ENCODE measurements around the gene PBX1. TPM values are rescaled to one million over a fixed set of nuclear protein-coding genes. Genes with fewer than 3 reads are reported as not detected.

Gene PBX1
- total RNA-seq, 6 donors from 2014 or later: 17.8 to 59.6 (median 38.3) TPM

GRCh38 chr1:164707868-164708331 lies 148.9 kb downstream of the PBX1 start:
- no peak overlapping the region for H3K4me3 ChIP-seq
- H3K27ac ChIP-seq: peak overlapping the region; percentile 20 to 51 (median 42)
- no peaks in the 10 kb centered on the region for H3K27me3 ChIP-seq
- no peaks in the 10 kb centered on the region for H3K36me3 ChIP-seq
- H3K4me1 ChIP-seq: peaks cover 28 to 40% (median 35%) of the 10 kb centered on the region in 4 donors
- no peak for TF ChIP-seq EP300 (IDR thresholded peaks at IDR 0.05)
- TF ChIP-seq, protein P1, sequence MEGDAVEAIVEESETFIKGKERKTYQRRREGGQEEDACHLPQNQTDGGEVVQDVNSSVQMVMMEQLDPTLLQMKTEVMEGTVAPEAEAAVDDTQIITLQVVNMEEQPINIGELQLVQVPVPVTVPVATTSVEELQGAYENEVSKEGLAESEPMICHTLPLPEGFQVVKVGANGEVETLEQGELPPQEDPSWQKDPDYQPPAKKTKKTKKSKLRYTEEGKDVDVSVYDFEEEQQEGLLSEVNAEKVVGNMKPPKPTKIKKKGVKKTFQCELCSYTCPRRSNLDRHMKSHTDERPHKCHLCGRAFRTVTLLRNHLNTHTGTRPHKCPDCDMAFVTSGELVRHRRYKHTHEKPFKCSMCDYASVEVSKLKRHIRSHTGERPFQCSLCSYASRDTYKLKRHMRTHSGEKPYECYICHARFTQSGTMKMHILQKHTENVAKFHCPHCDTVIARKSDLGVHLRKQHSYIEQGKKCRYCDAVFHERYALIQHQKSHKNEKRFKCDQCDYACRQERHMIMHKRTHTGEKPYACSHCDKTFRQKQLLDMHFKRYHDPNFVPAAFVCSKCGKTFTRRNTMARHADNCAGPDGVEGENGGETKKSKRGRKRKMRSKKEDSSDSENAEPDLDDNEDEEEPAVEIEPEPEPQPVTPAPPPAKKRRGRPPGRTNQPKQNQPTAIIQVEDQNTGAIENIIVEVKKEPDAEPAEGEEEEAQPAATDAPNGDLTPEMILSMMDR (IDR thresholded peaks at IDR 0.05): no peak
- no peak for TF ChIP-seq POLR2AphosphoS5 (IDR thresholded peaks at IDR 0.05)
- no peak for TF ChIP-seq POLR2A (IDR thresholded peaks at IDR 0.05)
- DNase-seq (no peak), ATAC-seq (ENCODE audit: low FRiP score in 2 of 2) (peak in 1 of 2 donors; percentile 50)
- 88 to 90% methylated on average over 7 to 8 of the region's 8 CpGs for WGBS, 2 donors
- no peaks in the 10 kb centered on the region for H3K9me3 ChIP-seq

DNA sequence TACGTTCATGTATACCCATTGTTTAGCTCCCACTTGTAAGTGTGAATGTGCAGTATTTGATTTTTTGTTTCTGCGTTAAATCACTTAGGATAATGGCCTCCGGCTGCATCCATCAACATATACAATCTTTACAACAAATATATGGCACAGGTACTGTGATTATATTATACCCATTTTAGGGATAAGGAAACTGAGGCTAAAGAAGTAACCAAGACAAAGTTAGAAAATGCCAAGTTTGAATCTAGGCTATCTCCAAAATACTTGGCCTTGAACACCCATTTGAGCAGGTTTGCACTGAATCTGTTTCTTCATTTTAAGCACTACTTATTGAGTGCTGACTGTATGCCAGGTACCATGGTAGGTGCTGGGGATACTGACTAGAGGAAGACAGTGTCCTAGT lies 149.6 kb downstream of the PBX1 start:
- ATAC-seq (ENCODE audit: low FRiP score in 2 of 2): no peak
- H3K27ac ChIP-seq: no peak overlapping the region
- no peak for DNase-seq
- WGBS, 2 donors: 91 to 94% methylated on average over 3 of the region's 3 CpGs
- H3K36me3 ChIP-seq: no peaks in the 10 kb centered on the region
- TF ChIP-seq EP300 (IDR thresholded peaks at IDR 0.05): no peak
- no peak for TF ChIP-seq POLR2AphosphoS5 (IDR thresholded peaks at IDR 0.05)
- TF ChIP-seq, protein P1 (IDR thresholded peaks at IDR 0.05): no peak
- TF ChIP-seq POLR2A (IDR thresholded peaks at IDR 0.05): no peak
- peaks cover 31 to 44% (median 35%) of the 10 kb centered on the region in 4 donors for H3K4me1 ChIP-seq
- no peaks in the 10 kb centered on the region for H3K9me3 ChIP-seq
- no peak overlapping the region for H3K4me3 ChIP-seq
- H3K27me3 ChIP-seq: no peaks in the 10 kb centered on the region

DNA sequence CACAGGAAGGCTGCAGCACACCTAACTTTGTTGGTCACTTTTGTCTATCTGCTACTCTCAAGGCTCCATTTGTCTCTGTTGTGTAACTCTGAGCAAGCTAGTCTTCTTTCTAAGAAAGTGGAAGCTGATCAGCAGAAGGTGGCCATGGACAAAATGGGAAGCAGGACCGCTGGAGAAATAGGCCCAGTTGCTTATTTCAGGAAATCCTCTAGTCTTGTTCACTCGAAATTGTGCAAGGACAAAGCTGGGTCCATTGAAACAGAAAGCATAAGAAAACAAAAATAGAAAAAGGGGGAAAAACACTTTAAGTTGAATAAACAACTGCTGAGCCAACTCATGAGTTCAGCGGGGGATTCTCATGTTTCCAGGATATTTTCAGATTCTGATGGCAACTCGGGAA lies 150.1 kb downstream of the PBX1 start:
- peak in 1 of 2 donors; percentile 46 for ATAC-seq (ENCODE audit: low FRiP score in 2 of 2)
- TF ChIP-seq EP300 (IDR thresholded peaks at IDR 0.05) (no peak), POLR2AphosphoS5 (IDR thresholded peaks at IDR 0.05) (no peak), POLR2A (IDR thresholded peaks at IDR 0.05) (no peak)
- TF ChIP-seq, protein P1 (IDR thresholded peaks at IDR 0.05): no peak
- Histone ChIP-seq H3K36me3 (no peaks in the 10 kb centered on the region), H3K4me3 (no peak overlapping the region), H3K4me1 (peaks cover 31 to 45% (median 37%) of the 10 kb centered on the region in 4 donors), H3K9me3 (no peaks in the 10 kb centered on the region), H3K27me3 (no peaks in the 10 kb centered on the region), H3K27ac (peak overlapping the region in 1 of 4 donors; percentile 8)
- DNase-seq: no peak
- 49 to 59% methylated on average over 4 of the region's 4 CpGs for WGBS, 2 donors

DNA sequence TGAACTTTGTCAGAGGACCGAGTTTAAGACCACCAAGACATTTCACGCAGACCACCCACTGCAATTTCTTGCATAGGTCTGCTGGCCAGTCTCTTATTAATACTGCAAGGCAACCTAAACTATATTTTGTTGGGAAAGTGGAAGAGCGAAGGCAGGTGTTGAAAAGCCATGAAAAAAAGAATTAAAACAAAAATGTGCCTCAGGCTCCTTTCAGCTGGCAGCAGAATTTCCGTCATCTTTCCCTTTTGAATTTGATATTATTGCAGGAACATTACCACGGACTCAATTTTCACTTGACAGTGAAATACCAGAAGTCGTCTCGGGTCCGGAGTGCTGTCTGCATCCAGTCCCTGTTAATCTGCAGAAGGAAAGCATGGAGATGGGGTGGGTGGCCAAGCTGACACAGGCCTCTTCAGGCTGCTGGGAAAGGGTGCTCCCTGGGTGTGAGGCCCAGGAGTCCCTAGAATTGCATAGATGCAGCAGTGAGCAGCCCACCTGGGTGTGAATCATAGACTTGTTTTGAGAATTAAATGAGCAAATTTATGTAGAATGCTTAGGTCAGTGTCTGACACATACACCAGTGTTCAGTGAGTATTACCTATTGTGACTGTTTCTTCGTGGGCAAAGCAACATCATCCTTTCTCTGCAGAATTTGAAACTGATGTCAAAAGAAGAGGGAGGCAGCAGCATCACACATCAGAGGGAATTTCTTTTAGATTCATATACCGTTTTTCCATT lies 150.7 kb downstream of the PBX1 start:
- 80 to 91% methylated on average over 10 of the region's 10 CpGs for WGBS, 2 donors
- Histone ChIP-seq H3K36me3 (no peaks in the 10 kb centered on the region), H3K27ac (peak overlapping the region in 1 of 4 donors; percentile 8), H3K9me3 (no peaks in the 10 kb centered on the region), H3K4me1 (peaks cover 31 to 45% (median 37%) of the 10 kb centered on the region in 4 donors), H3K27me3 (no peaks in the 10 kb centered on the region), H3K4me3 (no peak overlapping the region)
- no peak for DNase-seq
- no peak for TF ChIP-seq POLR2A (IDR thresholded peaks at IDR 0.05)
- TF ChIP-seq EP300 (IDR thresholded peaks at IDR 0.05): no peak
- TF ChIP-seq, protein P1 (IDR thresholded peaks at IDR 0.05): no peak
- TF ChIP-seq POLR2AphosphoS5 (IDR thresholded peaks at IDR 0.05): no peak
- ATAC-seq (ENCODE audit: low FRiP score in 2 of 2): no peak
